Measurements from ENCODE around the gene DHRS9. TPM values are rescaled to one million over a fixed set of nuclear protein-coding genes. Genes with fewer than 3 reads are reported as not detected.

DHRS9 gene
- total RNA-seq, result not detected

- Histone ChIP-seq H3K4me3 (no peak within 1 kb of the TSS), H3K27ac (no peak within 1 kb of the TSS)
These were observed at the start of gene DHRS9 for GRCh38 chr2:169069341-169069740. TSS of gene DHRS9 (plus strand) at chr2:169069563. CDS start at chr2:169081582, 12,019 bp downstream.

GRCh38 chr2:169023161-169023560, 46.2 kb upstream of the DHRS9 start:
- Histone ChIP-seq H3K27me3 (no peaks in the 10 kb centered on the region), H3K36me3 (no peaks in the 10 kb centered on the region), H3K4me1 (no peaks in the 10 kb centered on the region), H3K4me3 (no peak overlapping the region), H3K9me3 (no peaks in the 10 kb centered on the region), H3K27ac (no peak overlapping the region)
- intact Hi-C loops (cut with DNase I), result no loop called here
- no peak for DNase-seq (ENCODE audit: extremely low spot score in 2 of 2)
- TF ChIP-seq CTCF (IDR thresholded peaks at IDR 0.05) (no peak), POLR2AphosphoS5 (IDR thresholded peaks at IDR 0.05; ENCODE audit: insufficient read depth in 1 of 2, low read depth in 1 of 2) (no peak), POLR2A (IDR thresholded peaks at IDR 0.05) (no peak)

More at GRCh38 chr2:169069341-169069740, at the start of gene DHRS9:
- DNase-seq (ENCODE audit: extremely low spot score in 2 of 2), result no peak
- no peaks in the 10 kb centered on the region for H3K9me3 ChIP-seq
- no peaks in the 10 kb centered on the region for H3K27me3 ChIP-seq
- H3K36me3 ChIP-seq, result no peaks in the 10 kb centered on the region
- TF ChIP-seq CTCF (IDR thresholded peaks at IDR 0.05), result no peak
- TF ChIP-seq POLR2AphosphoS5 (IDR thresholded peaks at IDR 0.05; ENCODE audit: insufficient read depth in 1 of 2, low read depth in 1 of 2), result no peak
- TF ChIP-seq POLR2A (IDR thresholded peaks at IDR 0.05), result no peak
- intact Hi-C loops (cut with DNase I), result no loop called here
- H3K4me1 ChIP-seq, result peaks cover 5% of the 10 kb centered on the region

- intact Hi-C loops (cut with DNase I), result no loop called here
- Histone ChIP-seq H3K36me3 (no peaks in the 10 kb centered on the region), H3K27me3 (no peaks in the 10 kb centered on the region), H3K4me3 (no peak overlapping the region), H3K4me1 (no peaks in the 10 kb centered on the region), H3K9me3 (no peaks in the 10 kb centered on the region), H3K27ac (no peak overlapping the region)
- DNase-seq (ENCODE audit: extremely low spot score in 2 of 2), result no peak
- no peak for TF ChIP-seq CTCF (IDR thresholded peaks at IDR 0.05)
- no peak for TF ChIP-seq POLR2AphosphoS5 (IDR thresholded peaks at IDR 0.05; ENCODE audit: insufficient read depth in 1 of 2, low read depth in 1 of 2)
- TF ChIP-seq POLR2A (IDR thresholded peaks at IDR 0.05), result no peak
These were observed 43.3 kb upstream of the DHRS9 start for GRCh38 chr2:169026056-169026455.

- no peaks in the 10 kb centered on the region for H3K27me3 ChIP-seq
- H3K4me3 ChIP-seq, result no peak overlapping the region
- no peak for TF ChIP-seq CTCF (IDR thresholded peaks at IDR 0.05)
- TF ChIP-seq POLR2A (IDR thresholded peaks at IDR 0.05), result no peak
- TF ChIP-seq POLR2AphosphoS5 (IDR thresholded peaks at IDR 0.05; ENCODE audit: insufficient read depth in 1 of 2, low read depth in 1 of 2), result no peak
These were observed 42.1 kb upstream of the DHRS9 start for GRCh38 chr2:169027234-169027633.

GRCh38 chr2:169029341-169029740, 40.0 kb upstream of the DHRS9 start:
- H3K4me1 ChIP-seq, result no peaks in the 10 kb centered on the region
- intact Hi-C loops (cut with DNase I), result no loop called here
- H3K36me3 ChIP-seq, result no peaks in the 10 kb centered on the region
- no peak for DNase-seq (ENCODE audit: extremely low spot score in 2 of 2)
- H3K27ac ChIP-seq, result no peak overlapping the region
- no peak for TF ChIP-seq POLR2AphosphoS5 (IDR thresholded peaks at IDR 0.05; ENCODE audit: insufficient read depth in 1 of 2, low read depth in 1 of 2)
- no peak for TF ChIP-seq CTCF (IDR thresholded peaks at IDR 0.05)
- TF ChIP-seq POLR2A (IDR thresholded peaks at IDR 0.05), result no peak
- no peaks in the 10 kb centered on the region for H3K27me3 ChIP-seq
- H3K9me3 ChIP-seq, result no peaks in the 10 kb centered on the region
- H3K4me3 ChIP-seq, result no peak overlapping the region

More at GRCh38 chr2:169027234-169027633, 42.1 kb upstream of the DHRS9 start:
- Histone ChIP-seq H3K36me3 (no peaks in the 10 kb centered on the region), H3K4me1 (no peaks in the 10 kb centered on the region), H3K27ac (no peak overlapping the region), H3K9me3 (no peaks in the 10 kb centered on the region)
- intact Hi-C loops (cut with DNase I), result no loop called here
- no peak for DNase-seq (ENCODE audit: extremely low spot score in 2 of 2)
